ENCODE data around the gene PRL.

PRL gene

DNA sequence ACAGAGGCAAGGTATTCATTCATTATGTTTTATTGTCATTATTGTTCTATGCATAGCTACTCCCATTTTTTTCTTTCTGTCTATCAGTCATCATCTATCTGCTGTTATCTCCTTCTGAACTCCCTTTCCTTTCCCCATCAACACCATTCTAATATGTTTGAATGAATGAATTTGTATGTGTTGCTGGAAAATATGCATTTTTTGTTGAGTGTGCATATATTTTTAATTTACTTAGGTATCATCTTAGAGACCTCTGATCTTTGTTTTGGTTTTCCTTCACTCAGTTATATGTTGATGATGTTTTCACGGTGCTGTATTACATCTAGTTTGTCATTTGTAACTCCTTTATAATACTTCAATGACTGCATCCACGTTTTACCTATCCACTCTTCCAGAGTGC, 12.1 kb upstream of the PRL start:
- H3K27ac Mint-ChIP-seq: no peak overlapping the region

DNA sequence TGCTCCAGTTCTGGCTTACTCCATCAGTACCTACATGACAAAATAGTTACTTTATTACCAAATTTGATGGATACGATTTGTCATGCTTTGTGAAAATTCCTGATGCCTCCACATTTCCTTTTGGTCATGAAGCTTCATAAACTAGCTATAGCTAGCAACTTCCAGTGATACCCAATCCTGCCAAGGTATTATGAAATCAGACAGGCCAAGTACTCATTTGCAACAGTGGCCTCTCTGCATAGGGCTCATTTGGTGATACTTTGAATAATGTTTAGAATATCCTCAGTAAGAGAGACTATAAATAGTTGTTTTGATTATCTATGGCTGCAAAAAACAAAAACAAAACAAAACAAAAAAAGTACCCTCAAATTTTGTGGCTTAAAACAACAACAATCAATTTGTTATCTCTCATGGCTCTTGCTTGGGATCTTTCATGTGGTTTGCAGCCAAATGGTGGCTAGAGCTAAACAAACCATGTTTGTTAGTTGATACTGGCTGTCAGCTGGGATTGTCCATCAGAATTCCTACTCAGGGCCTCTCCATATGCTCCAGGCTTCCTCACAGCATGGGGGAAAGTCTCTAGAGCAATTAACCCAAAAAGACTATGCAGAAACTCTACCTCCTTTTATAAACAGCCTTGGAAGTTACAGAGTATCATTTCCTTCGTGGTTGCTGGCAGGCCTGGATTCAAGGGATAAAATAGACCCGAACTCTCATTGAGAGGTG, 10.1 kb upstream of the PRL start:
- Mint-ChIP-seq H3K4me1 (ENCODE audit: low read depth) (peaks cover 5% of the 10 kb centered on the region), H3K27me3 (no peaks in the 10 kb centered on the region), H3K27ac (no peak overlapping the region), H3K36me3 (ENCODE audit: low read depth) (no peaks in the 10 kb centered on the region), H3K4me3 (no peak overlapping the region), H3K9me3 (peaks cover 18% of the 10 kb centered on the region)

More for the DNA sequence above, 12.1 kb upstream of the PRL start:
- H3K4me3 Mint-ChIP-seq: no peak overlapping the region
- H3K4me1 Mint-ChIP-seq (ENCODE audit: low read depth): no peaks in the 10 kb centered on the region
- no peaks in the 10 kb centered on the region for H3K27me3 Mint-ChIP-seq
- no peaks in the 10 kb centered on the region for H3K36me3 Mint-ChIP-seq (ENCODE audit: low read depth)
- peaks cover 25% of the 10 kb centered on the region for H3K9me3 Mint-ChIP-seq

GRCh38 chr6:22302838-22303237, 6.0 kb upstream of the PRL start:
- H3K36me3 Mint-ChIP-seq (ENCODE audit: low read depth): no peaks in the 10 kb centered on the region

GRCh38 chr6:22300273-22300998, 3.6 kb upstream of the PRL start:
- H3K27ac Mint-ChIP-seq: no peak overlapping the region
- no peaks in the 10 kb centered on the region for H3K9me3 Mint-ChIP-seq
- H3K4me1 Mint-ChIP-seq (ENCODE audit: low read depth): peaks cover 5% of the 10 kb centered on the region
- H3K4me3 Mint-ChIP-seq: no peak overlapping the region
- no peaks in the 10 kb centered on the region for H3K27me3 Mint-ChIP-seq
- H3K36me3 Mint-ChIP-seq (ENCODE audit: low read depth): no peaks in the 10 kb centered on the region

More at GRCh38 chr6:22302838-22303237, 6.0 kb upstream of the PRL start:
- H3K4me1 Mint-ChIP-seq (ENCODE audit: low read depth): peaks cover 5% of the 10 kb centered on the region
- H3K27me3 Mint-ChIP-seq: no peaks in the 10 kb centered on the region
- H3K4me3 Mint-ChIP-seq: no peak overlapping the region
- peaks cover 3% of the 10 kb centered on the region for H3K9me3 Mint-ChIP-seq
- no peak overlapping the region for H3K27ac Mint-ChIP-seq

- Mint-ChIP-seq H3K27ac (no peak overlapping the region), H3K9me3 (no peaks in the 10 kb centered on the region), H3K4me1 (ENCODE audit: low read depth) (peaks cover 5% of the 10 kb centered on the region), H3K36me3 (ENCODE audit: low read depth) (no peaks in the 10 kb centered on the region), H3K27me3 (no peaks in the 10 kb centered on the region), H3K4me3 (no peak overlapping the region)
Measured at GRCh38 chr6:22298475-22298890, 1.6 kb upstream of the PRL start.

GRCh38 chr6:22296067-22296466, 769 bp downstream of the PRL start:
- no peak overlapping the region for H3K27ac Mint-ChIP-seq
- H3K9me3 Mint-ChIP-seq: no peaks in the 10 kb centered on the region

GRCh38 chr6:22295145-22295544, 1.7 kb downstream of the PRL start:
- no peaks in the 10 kb centered on the region for H3K27me3 Mint-ChIP-seq
- H3K4me1 Mint-ChIP-seq (ENCODE audit: low read depth): no peaks in the 10 kb centered on the region
- H3K4me3 Mint-ChIP-seq: no peak overlapping the region
- no peaks in the 10 kb centered on the region for H3K9me3 Mint-ChIP-seq
- H3K36me3 Mint-ChIP-seq (ENCODE audit: low read depth): no peaks in the 10 kb centered on the region
- H3K27ac Mint-ChIP-seq: no peak overlapping the region

More at GRCh38 chr6:22296067-22296466, 769 bp downstream of the PRL start:
- H3K27me3 Mint-ChIP-seq: no peaks in the 10 kb centered on the region
- H3K4me3 Mint-ChIP-seq: no peak overlapping the region
- H3K36me3 Mint-ChIP-seq (ENCODE audit: low read depth): no peaks in the 10 kb centered on the region
- no peaks in the 10 kb centered on the region for H3K4me1 Mint-ChIP-seq (ENCODE audit: low read depth)

GRCh38 chr6:22294301-22294700, 2.5 kb downstream of the PRL start:
- Mint-ChIP-seq H3K27me3 (no peaks in the 10 kb centered on the region), H3K4me1 (ENCODE audit: low read depth) (no peaks in the 10 kb centered on the region), H3K27ac (no peak overlapping the region), H3K36me3 (ENCODE audit: low read depth) (no peaks in the 10 kb centered on the region), H3K9me3 (no peaks in the 10 kb centered on the region), H3K4me3 (no peak overlapping the region)

DNA sequence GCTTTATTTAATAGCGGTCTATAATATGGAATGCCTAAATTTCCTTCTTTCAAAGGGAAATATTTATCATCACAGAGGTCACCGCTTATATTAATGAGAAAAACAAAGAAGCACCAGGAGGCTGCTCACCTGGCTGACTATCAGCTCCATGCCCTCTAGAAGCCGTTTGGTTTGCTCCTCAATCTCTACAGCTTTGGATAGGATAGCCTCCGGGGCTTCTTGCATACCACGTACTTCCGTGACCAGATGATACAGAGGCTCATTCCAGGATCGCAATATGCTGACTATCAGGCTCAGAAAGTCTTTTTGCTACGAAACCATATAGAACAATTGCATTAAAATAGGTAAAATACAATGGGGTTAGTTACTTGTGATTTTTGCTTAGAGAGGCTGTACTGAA, 6.8 kb downstream of the PRL start:
- H3K9me3 Mint-ChIP-seq: no peaks in the 10 kb centered on the region
- no peak overlapping the region for H3K27ac Mint-ChIP-seq
- no peaks in the 10 kb centered on the region for H3K36me3 Mint-ChIP-seq (ENCODE audit: low read depth)
- no peaks in the 10 kb centered on the region for H3K27me3 Mint-ChIP-seq
- H3K4me3 Mint-ChIP-seq: no peak overlapping the region
- no peaks in the 10 kb centered on the region for H3K4me1 Mint-ChIP-seq (ENCODE audit: low read depth)

DNA sequence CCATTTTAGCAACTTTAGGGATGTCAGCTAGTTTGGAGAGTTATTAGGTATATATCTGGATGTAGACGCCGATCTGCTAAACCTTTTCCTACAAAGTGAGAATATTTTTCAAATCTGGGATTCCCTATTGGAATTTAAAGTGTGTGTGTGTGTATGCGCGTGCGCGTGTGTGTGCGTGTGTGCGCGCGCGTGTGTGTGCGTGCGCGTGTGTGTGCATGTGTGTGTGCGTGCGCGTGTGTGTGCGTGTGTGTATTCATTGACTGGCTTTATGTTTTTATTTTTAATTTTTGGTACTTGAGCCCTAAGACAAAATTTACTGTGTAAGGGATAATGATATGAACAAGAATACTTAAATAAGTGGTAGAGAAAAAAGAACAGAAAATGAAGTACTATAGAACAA, 8.1 kb downstream of the PRL start:
- Mint-ChIP-seq H3K27ac (no peak overlapping the region), H3K36me3 (ENCODE audit: low read depth) (no peaks in the 10 kb centered on the region), H3K27me3 (no peaks in the 10 kb centered on the region), H3K9me3 (no peaks in the 10 kb centered on the region), H3K4me3 (no peak overlapping the region), H3K4me1 (ENCODE audit: low read depth) (no peaks in the 10 kb centered on the region)

GRCh38 chr6:22284666-22285065, 12.2 kb downstream of the PRL start:
- Mint-ChIP-seq H3K27me3 (no peaks in the 10 kb centered on the region), H3K36me3 (ENCODE audit: low read depth) (no peaks in the 10 kb centered on the region), H3K4me1 (ENCODE audit: low read depth) (no peaks in the 10 kb centered on the region), H3K4me3 (no peak overlapping the region), H3K27ac (no peak overlapping the region), H3K9me3 (peaks cover 3% of the 10 kb centered on the region)

- Mint-ChIP-seq H3K36me3 (ENCODE audit: low read depth) (no peaks in the 10 kb centered on the region), H3K27ac (no peak overlapping the region), H3K4me3 (no peak overlapping the region), H3K27me3 (no peaks in the 10 kb centered on the region), H3K9me3 (peaks cover 11% of the 10 kb centered on the region), H3K4me1 (ENCODE audit: low read depth) (no peaks in the 10 kb centered on the region)
Measured at GRCh38 chr6:22281341-22282085, 15.3 kb downstream of the PRL start.

- no peaks in the 10 kb centered on the region for H3K36me3 Mint-ChIP-seq (ENCODE audit: low read depth)
- H3K4me1 Mint-ChIP-seq (ENCODE audit: low read depth): no peaks in the 10 kb centered on the region
- H3K27me3 Mint-ChIP-seq: no peaks in the 10 kb centered on the region
- H3K4me3 Mint-ChIP-seq: no peak overlapping the region
- H3K9me3 Mint-ChIP-seq: peaks cover 15% of the 10 kb centered on the region
- no peak overlapping the region for H3K27ac Mint-ChIP-seq
Measured at GRCh38 chr6:22279427-22279826, 17.4 kb downstream of the PRL start.

DNA sequence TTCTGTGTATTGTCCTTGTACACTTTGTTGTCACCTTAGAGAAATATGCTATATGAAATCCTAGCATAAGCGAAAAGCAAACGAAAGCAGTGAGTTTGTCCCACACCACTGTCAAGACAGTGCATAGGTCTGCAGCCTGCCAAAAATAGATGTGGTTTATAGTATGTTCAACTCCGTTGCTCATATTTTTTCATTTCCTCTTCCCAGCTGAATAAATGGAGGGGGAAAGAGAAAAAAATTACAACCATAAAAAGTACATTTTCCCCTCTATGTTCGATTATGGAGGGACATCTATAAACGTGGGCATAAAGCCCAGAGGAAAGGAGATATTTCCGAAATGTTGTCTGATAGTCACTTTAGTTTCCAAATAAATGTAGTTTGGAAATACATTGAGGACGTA, 25.8 kb downstream of the PRL start:
- Mint-ChIP-seq H3K27me3 (no peaks in the 10 kb centered on the region), H3K4me1 (ENCODE audit: low read depth) (peaks cover 7% of the 10 kb centered on the region), H3K36me3 (ENCODE audit: low read depth) (no peaks in the 10 kb centered on the region), H3K9me3 (peaks cover 8% of the 10 kb centered on the region), H3K27ac (no peak overlapping the region), H3K4me3 (no peak overlapping the region)

GRCh38 chr6:22263748-22264147, 33.1 kb downstream of the PRL start:
- Mint-ChIP-seq H3K9me3 (no peaks in the 10 kb centered on the region), H3K27me3 (no peaks in the 10 kb centered on the region), H3K27ac (no peak overlapping the region), H3K4me1 (ENCODE audit: low read depth) (no peaks in the 10 kb centered on the region), H3K36me3 (ENCODE audit: low read depth) (no peaks in the 10 kb centered on the region), H3K4me3 (no peak overlapping the region)

All from stimulated activated naive CD8-positive, alpha-beta T cell treated with anti-CD3 and anti-CD28 coated beads, Interleukin-15, Interleukin-2, amounts not matched to agents 100 ng/mL and 50 ng/mL, for 24 hours (primary cell).